Measurements from ENCODE around the gene GPC6.

DNA sequence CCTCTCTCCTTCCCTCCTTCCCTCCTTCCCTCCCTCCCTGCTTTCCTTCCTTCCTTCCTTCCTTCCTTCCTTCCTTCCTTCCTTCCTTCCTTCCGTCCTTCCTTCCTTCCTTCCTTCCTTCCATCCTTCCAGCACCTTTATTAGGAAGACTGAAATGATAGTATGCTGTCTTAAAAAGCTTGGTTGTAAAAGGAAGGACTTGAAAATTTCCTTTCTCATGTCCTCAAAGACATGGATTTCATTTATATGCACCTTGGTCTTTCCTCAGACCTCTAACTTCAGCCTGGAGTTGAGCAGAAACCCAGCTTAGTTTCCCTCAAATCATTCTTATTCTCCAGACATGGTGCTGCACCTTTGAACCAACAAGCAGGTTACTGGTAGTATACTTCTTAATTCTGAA, 141.7 kb downstream of the GPC6 start:
- TF ChIP-seq EZH2 (IDR thresholded peaks at IDR 0.05; ENCODE audit: borderline replicate concordance, low read depth, low read length, severe bottlenecking) = no peak
- no peak for TF ChIP-seq POLR2A (IDR thresholded peaks at IDR 0.05; ENCODE audit: low read depth, low read length)
- no peak for TF ChIP-seq POLR2AphosphoS5 (IDR thresholded peaks at IDR 0.05; ENCODE audit: insufficient read depth, low read depth, low read length)
- TF ChIP-seq, protein P1, sequence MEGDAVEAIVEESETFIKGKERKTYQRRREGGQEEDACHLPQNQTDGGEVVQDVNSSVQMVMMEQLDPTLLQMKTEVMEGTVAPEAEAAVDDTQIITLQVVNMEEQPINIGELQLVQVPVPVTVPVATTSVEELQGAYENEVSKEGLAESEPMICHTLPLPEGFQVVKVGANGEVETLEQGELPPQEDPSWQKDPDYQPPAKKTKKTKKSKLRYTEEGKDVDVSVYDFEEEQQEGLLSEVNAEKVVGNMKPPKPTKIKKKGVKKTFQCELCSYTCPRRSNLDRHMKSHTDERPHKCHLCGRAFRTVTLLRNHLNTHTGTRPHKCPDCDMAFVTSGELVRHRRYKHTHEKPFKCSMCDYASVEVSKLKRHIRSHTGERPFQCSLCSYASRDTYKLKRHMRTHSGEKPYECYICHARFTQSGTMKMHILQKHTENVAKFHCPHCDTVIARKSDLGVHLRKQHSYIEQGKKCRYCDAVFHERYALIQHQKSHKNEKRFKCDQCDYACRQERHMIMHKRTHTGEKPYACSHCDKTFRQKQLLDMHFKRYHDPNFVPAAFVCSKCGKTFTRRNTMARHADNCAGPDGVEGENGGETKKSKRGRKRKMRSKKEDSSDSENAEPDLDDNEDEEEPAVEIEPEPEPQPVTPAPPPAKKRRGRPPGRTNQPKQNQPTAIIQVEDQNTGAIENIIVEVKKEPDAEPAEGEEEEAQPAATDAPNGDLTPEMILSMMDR (IDR thresholded peaks at IDR 0.05; ENCODE audit: extremely low read depth in 1 of 2, insufficient read depth in 1 of 2, low read depth in 1 of 2, low read length in 2 of 2) = no peak

All from endothelial cell of umbilical vein (primary cell).